ENCODE results near the gene PLPP1.

The PLPP1 gene

GRCh38 chr5:55416306-55416705 is 118.5 kb downstream of the PLPP1 start:
- H3K4me1 ChIP-seq (ENCODE audit: control insufficient read depth, insufficient read depth, low read length): 0 out of 2 replicates have a peak, but pooled peaks cover 1% of the 10 kb centered on the region
- H3K36me3 ChIP-seq (ENCODE audit: control insufficient read depth, insufficient read depth, low read length): peaks cover 2% of the 10 kb centered on the region; the same call in 1 of the 2 replicates
- DNase-seq (ENCODE audit: low read depth, low spot score): no peak
- H3K27ac ChIP-seq (ENCODE audit: low read length): no peak overlapping the region
- H3K4me3 ChIP-seq (ENCODE audit: low read length): no peak overlapping the region
- no peaks in the 10 kb centered on the region for H3K27me3 ChIP-seq (ENCODE audit: control insufficient read depth, insufficient read depth, low read length)
- no peaks in the 10 kb centered on the region for H3K9me3 ChIP-seq (ENCODE audit: control insufficient read depth, insufficient read depth, low read length)

GRCh38 chr5:55415071-55415470 is 119.7 kb downstream of the PLPP1 start:
- Histone ChIP-seq H3K4me1 (ENCODE audit: control insufficient read depth, insufficient read depth, low read length) (no peaks in the 10 kb centered on the region), H3K36me3 (ENCODE audit: control insufficient read depth, insufficient read depth, low read length) (no peaks in the 10 kb centered on the region; the same call in 1 of the 2 replicates), H3K4me3 (ENCODE audit: low read length) (no peak overlapping the region), H3K27me3 (ENCODE audit: control insufficient read depth, insufficient read depth, low read length) (no peaks in the 10 kb centered on the region), H3K9me3 (ENCODE audit: control insufficient read depth, insufficient read depth, low read length) (no peaks in the 10 kb centered on the region), H3K27ac (ENCODE audit: low read length) (no peak overlapping the region)
- DNase-seq (ENCODE audit: low read depth, low spot score): no peak

GRCh38 chr5:55413644-55414043 is 121.1 kb downstream of the PLPP1 start:
- no peaks in the 10 kb centered on the region for H3K27me3 ChIP-seq (ENCODE audit: control insufficient read depth, insufficient read depth, low read length)
- no peaks in the 10 kb centered on the region for H3K9me3 ChIP-seq (ENCODE audit: control insufficient read depth, insufficient read depth, low read length)
- H3K27ac ChIP-seq (ENCODE audit: low read length): no peak overlapping the region
- WGBS (ENCODE audit: insufficient coverage, insufficient read length): 100% methylated on average over 1 of the region's 2 CpGs
- DNase-seq (ENCODE audit: low read depth, low spot score): no peak
- H3K4me1 ChIP-seq (ENCODE audit: control insufficient read depth, insufficient read depth, low read length): no peaks in the 10 kb centered on the region
- no peak overlapping the region for H3K4me3 ChIP-seq (ENCODE audit: low read length)
- no peaks in the 10 kb centered on the region; the same call in 1 of the 2 replicates for H3K36me3 ChIP-seq (ENCODE audit: control insufficient read depth, insufficient read depth, low read length)

GRCh38 chr5:55411876-55412275 is 122.9 kb downstream of the PLPP1 start:
- H3K36me3 ChIP-seq (ENCODE audit: control insufficient read depth, insufficient read depth, low read length): no peaks in the 10 kb centered on the region; the same call in 1 of the 2 replicates
- no peak for DNase-seq (ENCODE audit: low read depth, low spot score)
- no peaks in the 10 kb centered on the region for H3K4me1 ChIP-seq (ENCODE audit: control insufficient read depth, insufficient read depth, low read length)
- H3K4me3 ChIP-seq (ENCODE audit: low read length): no peak overlapping the region
- H3K9me3 ChIP-seq (ENCODE audit: control insufficient read depth, insufficient read depth, low read length): no peaks in the 10 kb centered on the region
- H3K27ac ChIP-seq (ENCODE audit: low read length): no peak overlapping the region
- no CpG with 5 or more reads among the region's 1 CpG for WGBS (ENCODE audit: insufficient coverage, insufficient read length)
- no peaks in the 10 kb centered on the region for H3K27me3 ChIP-seq (ENCODE audit: control insufficient read depth, insufficient read depth, low read length)

GRCh38 chr5:55410845-55411244 is 123.9 kb downstream of the PLPP1 start:
- Histone ChIP-seq H3K4me1 (ENCODE audit: control insufficient read depth, insufficient read depth, low read length) (no peaks in the 10 kb centered on the region), H3K27me3 (ENCODE audit: control insufficient read depth, insufficient read depth, low read length) (no peaks in the 10 kb centered on the region), H3K36me3 (ENCODE audit: control insufficient read depth, insufficient read depth, low read length) (no peaks in the 10 kb centered on the region; the same call in 1 of the 2 replicates), H3K9me3 (ENCODE audit: control insufficient read depth, insufficient read depth, low read length) (no peaks in the 10 kb centered on the region), H3K4me3 (ENCODE audit: low read length) (no peak overlapping the region), H3K27ac (ENCODE audit: low read length) (no peak overlapping the region)
- WGBS (ENCODE audit: insufficient coverage, insufficient read length): no CpG with 5 or more reads among the region's 3 CpGs
- no peak for DNase-seq (ENCODE audit: low read depth, low spot score)

- Histone ChIP-seq H3K27me3 (ENCODE audit: control insufficient read depth, insufficient read depth, low read length) (no peaks in the 10 kb centered on the region), H3K4me3 (ENCODE audit: low read length) (no peak overlapping the region), H3K36me3 (ENCODE audit: control insufficient read depth, insufficient read depth, low read length) (no peaks in the 10 kb centered on the region; the same call in 1 of the 2 replicates), H3K9me3 (ENCODE audit: control insufficient read depth, insufficient read depth, low read length) (no peaks in the 10 kb centered on the region), H3K4me1 (ENCODE audit: control insufficient read depth, insufficient read depth, low read length) (no peaks in the 10 kb centered on the region), H3K27ac (ENCODE audit: low read length) (no peak overlapping the region)
- WGBS (ENCODE audit: insufficient coverage, insufficient read length): no CpG with 5 or more reads among the region's 1 CpG
- no peak for DNase-seq (ENCODE audit: low read depth, low spot score)
Observed at GRCh38 chr5:55409775-55410174, 125.0 kb downstream of the PLPP1 start.

GRCh38 chr5:55407984-55408383 is 126.8 kb downstream of the PLPP1 start:
- H3K27ac ChIP-seq (ENCODE audit: low read length): no peak overlapping the region
- H3K27me3 ChIP-seq (ENCODE audit: control insufficient read depth, insufficient read depth, low read length): no peaks in the 10 kb centered on the region
- H3K4me3 ChIP-seq (ENCODE audit: low read length): no peak overlapping the region
- no peaks in the 10 kb centered on the region; the same call in 1 of the 2 replicates for H3K36me3 ChIP-seq (ENCODE audit: control insufficient read depth, insufficient read depth, low read length)
- no peaks in the 10 kb centered on the region for H3K4me1 ChIP-seq (ENCODE audit: control insufficient read depth, insufficient read depth, low read length)
- no peaks in the 10 kb centered on the region for H3K9me3 ChIP-seq (ENCODE audit: control insufficient read depth, insufficient read depth, low read length)
- WGBS (ENCODE audit: insufficient coverage, insufficient read length): no CpG with 5 or more reads among the region's 3 CpGs
- DNase-seq (ENCODE audit: low read depth, low spot score): no peak

- H3K9me3 ChIP-seq (ENCODE audit: control insufficient read depth, insufficient read depth, low read length): no peaks in the 10 kb centered on the region
- no peak for DNase-seq (ENCODE audit: low read depth, low spot score)
- no peaks in the 10 kb centered on the region for H3K27me3 ChIP-seq (ENCODE audit: control insufficient read depth, insufficient read depth, low read length)
- H3K36me3 ChIP-seq (ENCODE audit: control insufficient read depth, insufficient read depth, low read length): no peaks in the 10 kb centered on the region; the same call in 1 of the 2 replicates
- no peak overlapping the region for H3K27ac ChIP-seq (ENCODE audit: low read length)
- H3K4me3 ChIP-seq (ENCODE audit: low read length): no peak overlapping the region
- no peaks in the 10 kb centered on the region for H3K4me1 ChIP-seq (ENCODE audit: control insufficient read depth, insufficient read depth, low read length)
- WGBS (ENCODE audit: insufficient coverage, insufficient read length): no CpG with 5 or more reads among the region's 1 CpG
Observed at GRCh38 chr5:55407059-55407684, 127.6 kb downstream of the PLPP1 start.

- H3K4me3 ChIP-seq (ENCODE audit: low read length): no peak overlapping the region
- no peaks in the 10 kb centered on the region; the same call in 1 of the 2 replicates for H3K36me3 ChIP-seq (ENCODE audit: control insufficient read depth, insufficient read depth, low read length)
- WGBS (ENCODE audit: insufficient coverage, insufficient read length): no CpG with 5 or more reads among the region's 2 CpGs
- no peak for DNase-seq (ENCODE audit: low read depth, low spot score)
- H3K4me1 ChIP-seq (ENCODE audit: control insufficient read depth, insufficient read depth, low read length): no peaks in the 10 kb centered on the region
- H3K27ac ChIP-seq (ENCODE audit: low read length): no peak overlapping the region
- no peaks in the 10 kb centered on the region for H3K9me3 ChIP-seq (ENCODE audit: control insufficient read depth, insufficient read depth, low read length)
- H3K27me3 ChIP-seq (ENCODE audit: control insufficient read depth, insufficient read depth, low read length): no peaks in the 10 kb centered on the region
Observed at GRCh38 chr5:55406292-55406691, 128.5 kb downstream of the PLPP1 start.

- no peaks in the 10 kb centered on the region for H3K27me3 ChIP-seq (ENCODE audit: control insufficient read depth, insufficient read depth, low read length)
- H3K4me1 ChIP-seq (ENCODE audit: control insufficient read depth, insufficient read depth, low read length): no peaks in the 10 kb centered on the region
- H3K9me3 ChIP-seq (ENCODE audit: control insufficient read depth, insufficient read depth, low read length): no peaks in the 10 kb centered on the region
- no peak overlapping the region for H3K27ac ChIP-seq (ENCODE audit: low read length)
- DNase-seq (ENCODE audit: low read depth, low spot score): no peak
- no peak overlapping the region for H3K4me3 ChIP-seq (ENCODE audit: low read length)
- no CpG with 5 or more reads among the region's 2 CpGs for WGBS (ENCODE audit: insufficient coverage, insufficient read length)
- H3K36me3 ChIP-seq (ENCODE audit: control insufficient read depth, insufficient read depth, low read length): no peaks in the 10 kb centered on the region; the same call in 1 of the 2 replicates
Observed at GRCh38 chr5:55402199-55402598, 132.6 kb downstream of the PLPP1 start.

- Histone ChIP-seq H3K27ac (ENCODE audit: low read length) (no peak overlapping the region), H3K9me3 (ENCODE audit: control insufficient read depth, insufficient read depth, low read length) (no peaks in the 10 kb centered on the region), H3K4me1 (ENCODE audit: control insufficient read depth, insufficient read depth, low read length) (no peaks in the 10 kb centered on the region), H3K27me3 (ENCODE audit: control insufficient read depth, insufficient read depth, low read length) (no peaks in the 10 kb centered on the region), H3K36me3 (ENCODE audit: control insufficient read depth, insufficient read depth, low read length) (peaks cover 2% of the 10 kb centered on the region; the same call in 1 of the 2 replicates), H3K4me3 (ENCODE audit: low read length) (no peak overlapping the region)
- DNase-seq (ENCODE audit: low read depth, low spot score): no peak
- WGBS (ENCODE audit: insufficient coverage, insufficient read length): no CpG with 5 or more reads among the region's 2 CpGs
Observed at GRCh38 chr5:55393501-55394175, 141.1 kb downstream of the PLPP1 start.

All from iPS DF 6.9 (cell line).